GM12875 (cell line): ENCODE measurements around the gene MAPK8IP3.

Experiments
- H3K4me3 ChIP-seq: one replicate; pipeline ENCODE4 v1.5.1; 2011; ENCODE audit warnings: low read depth, low read length, control low read depth
- TF ChIP-seq, protein P1 (sequence below): IDR thresholded peaks from 2 replicates; pipeline ENCODE4 v1.5.1; 2011; ENCODE audit warnings: low read depth, mild to moderate bottlenecking, control low read depth, inconsistent platforms, low read length, moderate library complexity, borderline replicate concordance; ENCODE audit not compliant: insufficient read depth

MAPK8IP3 gene

DNA sequence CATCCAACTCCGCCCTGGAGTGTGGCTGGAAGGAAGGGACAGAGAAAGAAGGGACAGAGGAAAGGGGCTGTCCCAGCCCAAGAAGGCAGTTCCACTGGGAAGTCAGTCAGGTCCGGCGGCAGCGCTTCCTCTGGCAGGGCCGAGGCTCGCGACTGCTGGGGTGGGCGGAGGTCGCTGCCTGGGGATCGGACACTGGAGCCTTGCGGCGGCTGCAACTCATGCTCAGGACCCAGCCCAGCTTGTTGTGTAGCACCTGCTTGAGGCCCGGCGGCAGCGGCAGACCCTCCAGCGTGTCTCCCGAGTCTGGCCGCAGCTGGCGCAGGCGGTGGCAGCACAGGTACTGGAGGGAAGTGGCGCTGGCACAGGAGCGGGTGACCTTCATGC is 71.0 kb downstream of the MAPK8IP3 start:
- H3K4me3 ChIP-seq: no peak overlapping the region
- TF ChIP-seq, protein P1, sequence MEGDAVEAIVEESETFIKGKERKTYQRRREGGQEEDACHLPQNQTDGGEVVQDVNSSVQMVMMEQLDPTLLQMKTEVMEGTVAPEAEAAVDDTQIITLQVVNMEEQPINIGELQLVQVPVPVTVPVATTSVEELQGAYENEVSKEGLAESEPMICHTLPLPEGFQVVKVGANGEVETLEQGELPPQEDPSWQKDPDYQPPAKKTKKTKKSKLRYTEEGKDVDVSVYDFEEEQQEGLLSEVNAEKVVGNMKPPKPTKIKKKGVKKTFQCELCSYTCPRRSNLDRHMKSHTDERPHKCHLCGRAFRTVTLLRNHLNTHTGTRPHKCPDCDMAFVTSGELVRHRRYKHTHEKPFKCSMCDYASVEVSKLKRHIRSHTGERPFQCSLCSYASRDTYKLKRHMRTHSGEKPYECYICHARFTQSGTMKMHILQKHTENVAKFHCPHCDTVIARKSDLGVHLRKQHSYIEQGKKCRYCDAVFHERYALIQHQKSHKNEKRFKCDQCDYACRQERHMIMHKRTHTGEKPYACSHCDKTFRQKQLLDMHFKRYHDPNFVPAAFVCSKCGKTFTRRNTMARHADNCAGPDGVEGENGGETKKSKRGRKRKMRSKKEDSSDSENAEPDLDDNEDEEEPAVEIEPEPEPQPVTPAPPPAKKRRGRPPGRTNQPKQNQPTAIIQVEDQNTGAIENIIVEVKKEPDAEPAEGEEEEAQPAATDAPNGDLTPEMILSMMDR: no peak

DNA sequence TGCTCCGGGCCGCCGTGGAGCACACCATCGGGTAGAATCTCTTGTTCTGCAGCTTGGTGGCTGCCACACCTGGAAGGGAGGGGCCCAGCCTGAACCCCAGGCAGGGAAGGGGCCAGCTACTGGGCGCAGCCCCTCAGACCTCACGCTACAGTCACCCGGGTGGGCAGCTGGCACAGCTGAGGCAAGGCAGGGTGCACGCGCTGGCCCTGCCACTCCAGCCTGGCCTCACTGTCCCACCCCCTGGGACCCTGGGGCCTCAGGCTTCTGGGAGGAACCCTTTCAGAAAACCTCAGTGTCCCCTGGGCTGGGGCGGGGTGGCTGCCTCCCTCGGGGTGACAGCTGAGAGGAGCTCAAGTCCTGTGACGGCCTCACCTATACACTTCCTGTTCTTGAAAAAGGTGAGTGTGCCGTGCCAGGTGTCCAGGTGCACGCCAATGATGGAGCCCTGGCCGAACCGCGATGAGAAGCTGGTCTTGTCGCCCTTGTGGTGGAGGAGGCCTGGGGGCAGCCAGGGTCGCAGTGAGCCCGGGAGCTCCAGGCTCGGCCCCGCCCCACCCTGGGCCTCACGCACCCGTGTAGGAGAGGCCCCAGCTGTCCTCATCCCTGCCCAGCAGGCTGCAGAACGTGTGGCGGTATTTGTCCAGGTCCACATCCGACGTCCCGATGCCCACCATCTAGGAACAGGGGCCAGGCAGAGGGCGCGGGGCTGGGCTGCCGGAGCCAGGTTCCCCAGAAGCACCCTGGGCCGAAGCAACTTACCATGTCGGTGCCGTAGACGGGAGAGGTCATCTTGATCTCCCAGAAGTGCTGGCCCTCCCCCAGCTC is 71.6 kb downstream of the MAPK8IP3 start:
- no peak overlapping the region for H3K4me3 ChIP-seq
- TF ChIP-seq, protein P1: no peak

DNA sequence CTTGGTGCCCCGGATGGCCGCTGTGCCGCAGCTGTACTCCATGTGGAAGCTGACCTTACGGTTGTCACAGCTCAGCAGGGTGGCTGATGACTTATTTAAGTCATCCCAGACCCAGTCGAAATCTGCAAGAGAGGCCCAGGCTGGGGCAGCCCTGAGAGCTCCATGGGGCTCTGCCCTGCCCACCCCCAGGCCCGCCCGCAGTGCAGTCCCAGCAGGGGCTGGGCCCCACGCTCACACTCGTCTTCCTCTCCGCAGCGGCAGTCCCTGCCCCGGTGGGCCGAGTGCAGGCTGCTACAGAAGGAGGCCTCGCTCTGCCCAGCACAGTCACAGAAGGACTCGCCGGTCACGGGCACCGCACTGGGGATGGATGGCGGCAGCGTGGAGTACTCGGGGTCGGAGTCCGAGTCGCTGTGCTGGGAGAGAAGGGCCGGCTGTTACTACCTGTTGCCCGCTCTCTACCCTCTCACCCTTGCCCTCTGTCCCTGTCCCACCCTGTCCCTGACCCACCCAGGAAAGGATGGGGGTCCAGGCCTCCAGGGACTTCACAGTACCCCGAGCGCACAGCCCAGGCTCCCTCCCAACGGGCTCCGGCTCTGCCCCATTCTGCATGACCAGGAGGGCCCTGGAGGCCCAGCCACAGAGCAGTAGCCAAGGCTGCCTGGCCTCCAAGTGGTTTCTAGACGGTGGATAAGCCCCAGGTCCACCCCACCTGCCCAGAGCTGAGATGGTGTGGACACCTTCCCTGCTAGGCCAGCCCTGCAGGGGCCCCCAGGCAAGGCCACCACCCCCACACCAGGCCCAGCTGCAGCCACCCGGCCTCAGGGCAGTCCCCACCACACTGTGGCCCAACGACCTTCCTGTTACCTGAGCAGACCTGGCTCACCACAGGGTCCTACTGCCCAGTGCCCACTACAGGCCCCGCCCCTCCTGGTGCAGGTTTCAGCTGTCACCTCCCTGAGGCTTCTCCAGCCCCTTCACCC is 72.5 kb downstream of the MAPK8IP3 start:
- H3K4me3 ChIP-seq: no peak overlapping the region
- TF ChIP-seq, protein P1: no peak

DNA sequence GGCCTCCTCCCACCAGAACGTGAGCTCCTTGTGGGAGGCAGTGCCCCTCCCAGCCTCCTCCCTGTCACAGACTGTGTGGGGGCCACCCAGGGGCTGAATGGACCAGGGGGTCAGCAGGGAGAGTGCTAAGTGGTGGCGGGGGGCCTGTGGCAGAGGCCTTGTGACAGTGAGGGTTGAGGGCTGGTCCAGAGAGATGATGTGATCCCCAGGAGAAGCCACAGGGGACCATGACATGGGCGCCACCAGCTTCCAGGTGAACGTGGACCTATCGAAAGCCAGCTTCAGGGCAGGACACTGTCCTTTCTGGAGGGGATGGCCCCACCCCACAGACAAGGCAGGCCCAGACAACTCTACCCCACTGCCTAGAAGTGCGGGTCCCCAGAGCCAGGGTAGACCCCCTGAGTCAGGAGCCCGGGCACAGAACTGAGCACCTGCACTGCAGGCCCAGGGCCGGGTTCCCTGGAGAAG is 73.3 kb downstream of the MAPK8IP3 start:
- TF ChIP-seq, protein P1: no peak
- no peak overlapping the region for H3K4me3 ChIP-seq

DNA sequence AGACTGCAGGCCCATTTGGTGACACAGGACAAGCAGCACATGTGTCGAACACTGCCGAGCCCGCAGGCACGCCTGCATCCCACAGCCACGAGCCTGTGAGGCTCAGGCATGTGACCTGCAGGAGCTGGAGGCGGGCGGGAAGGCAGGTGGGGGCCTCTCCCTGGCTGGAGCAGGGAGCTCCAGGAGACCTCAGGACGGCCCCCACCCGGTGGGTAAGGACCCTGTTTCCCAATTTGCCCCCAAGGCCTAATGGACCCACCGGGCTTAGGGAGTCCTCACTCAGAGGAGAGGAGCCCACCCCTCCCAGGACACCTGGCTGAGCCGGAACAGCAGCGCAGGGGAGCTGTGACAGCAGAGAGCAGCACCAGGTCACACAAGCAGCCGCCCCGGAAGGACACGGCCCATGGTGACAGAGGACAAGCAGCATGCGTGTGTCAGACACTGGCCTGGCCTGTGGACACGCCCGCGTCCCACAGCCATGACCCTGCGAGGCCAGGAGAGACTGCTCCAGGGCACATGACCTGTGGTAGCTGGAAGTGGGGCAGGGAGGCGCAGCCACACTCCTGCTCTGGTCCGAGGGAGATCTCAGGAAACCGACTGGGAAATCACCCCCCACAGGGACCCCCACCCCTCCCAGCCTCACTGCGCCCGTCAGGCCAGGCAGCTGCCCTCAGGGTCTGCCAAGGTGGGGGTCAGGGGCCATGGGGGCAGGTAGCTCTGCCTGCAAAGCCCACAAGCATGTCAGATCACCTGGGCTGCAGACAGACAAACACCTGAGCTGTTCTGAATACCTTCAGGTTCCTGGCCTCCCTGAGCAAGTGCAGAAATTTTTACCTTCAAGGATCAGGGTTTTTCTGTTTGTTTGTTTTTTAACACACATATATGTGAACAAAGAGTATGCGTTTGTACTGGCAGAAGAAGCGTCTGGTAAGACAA is 74.0 kb downstream of the MAPK8IP3 start:
- H3K4me3 ChIP-seq: no peak overlapping the region
- TF ChIP-seq, protein P1: no peak

DNA sequence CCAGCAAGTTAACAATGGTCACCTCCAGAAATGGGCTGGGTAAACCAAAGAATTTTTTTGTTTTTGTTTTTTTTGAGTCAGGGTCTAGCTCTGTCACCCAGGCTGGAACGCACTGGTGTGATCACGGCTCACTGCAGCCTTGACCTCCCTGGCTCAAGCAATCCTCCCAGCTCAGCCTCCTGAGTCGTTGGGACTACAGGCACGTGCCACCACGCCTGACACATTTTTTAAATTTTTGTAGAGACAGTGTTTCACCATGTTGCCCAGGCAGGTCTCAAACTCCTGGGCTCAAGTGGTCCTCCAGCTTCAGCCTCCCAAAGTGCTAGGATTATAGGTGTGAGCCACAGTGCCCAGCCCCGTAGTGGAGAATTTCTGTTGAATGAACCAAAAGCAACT is 74.7 kb downstream of the MAPK8IP3 start:
- TF ChIP-seq, protein P1: no peak

More for the DNA sequence above, 74.7 kb downstream of the MAPK8IP3 start:
- H3K4me3 ChIP-seq: no peak overlapping the region
